EH (cell line): ENCODE results near the gene GTF2H4.

ENCODE experiments used
- DNase-seq: peaks from one replicate; pipeline ENCODE4 v3.0.0-alpha.2; 2015; ENCODE audit warnings: low read depth

The GTF2H4 gene

DNA sequence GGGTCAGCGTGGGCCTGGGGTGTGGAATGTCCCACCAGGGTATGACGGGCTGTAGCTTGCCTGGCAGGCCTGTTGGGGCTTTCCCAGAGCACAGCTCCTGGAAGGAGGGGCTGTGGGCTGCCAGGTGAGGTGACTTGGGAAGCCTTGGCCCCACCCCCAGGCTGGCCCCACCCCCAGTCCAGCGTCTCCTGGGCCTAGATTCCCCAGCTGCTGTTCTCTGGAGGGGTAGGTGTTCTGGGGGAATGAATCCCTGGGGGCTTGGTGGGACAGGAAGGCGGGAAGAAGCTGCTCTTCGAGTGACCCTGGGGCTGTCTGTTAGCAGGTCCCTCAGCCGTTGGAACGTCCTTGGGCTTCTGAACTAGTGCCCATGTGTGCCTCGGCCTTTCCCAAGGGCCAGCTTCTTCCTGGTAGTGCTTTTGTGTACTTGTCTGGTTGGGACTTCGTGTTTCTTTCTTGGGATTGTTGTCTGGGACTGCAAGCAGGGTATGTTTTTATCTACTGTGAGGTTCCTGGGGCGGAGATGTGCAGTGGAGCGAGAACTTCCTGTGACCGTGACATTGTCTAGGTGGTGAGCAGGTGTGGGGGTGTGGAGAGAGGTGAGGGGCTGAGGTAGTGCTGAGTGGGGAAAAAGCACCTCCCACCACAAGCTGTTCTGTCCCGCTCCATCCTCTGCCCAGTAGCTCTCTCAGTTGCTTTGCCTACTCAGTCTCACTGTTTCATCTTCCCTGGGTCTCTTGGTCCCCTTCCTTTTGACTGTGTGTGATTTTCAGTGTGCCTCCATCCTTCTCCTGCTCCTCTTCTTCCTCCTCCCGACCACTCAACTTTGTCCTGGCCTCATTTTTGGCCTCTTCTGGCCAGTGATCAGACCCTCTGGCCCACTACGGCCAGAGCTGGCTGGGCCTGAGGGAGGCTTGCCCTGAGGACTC is 25.0 kb upstream of the GTF2H4 start:
- DNase-seq: no peak

DNA sequence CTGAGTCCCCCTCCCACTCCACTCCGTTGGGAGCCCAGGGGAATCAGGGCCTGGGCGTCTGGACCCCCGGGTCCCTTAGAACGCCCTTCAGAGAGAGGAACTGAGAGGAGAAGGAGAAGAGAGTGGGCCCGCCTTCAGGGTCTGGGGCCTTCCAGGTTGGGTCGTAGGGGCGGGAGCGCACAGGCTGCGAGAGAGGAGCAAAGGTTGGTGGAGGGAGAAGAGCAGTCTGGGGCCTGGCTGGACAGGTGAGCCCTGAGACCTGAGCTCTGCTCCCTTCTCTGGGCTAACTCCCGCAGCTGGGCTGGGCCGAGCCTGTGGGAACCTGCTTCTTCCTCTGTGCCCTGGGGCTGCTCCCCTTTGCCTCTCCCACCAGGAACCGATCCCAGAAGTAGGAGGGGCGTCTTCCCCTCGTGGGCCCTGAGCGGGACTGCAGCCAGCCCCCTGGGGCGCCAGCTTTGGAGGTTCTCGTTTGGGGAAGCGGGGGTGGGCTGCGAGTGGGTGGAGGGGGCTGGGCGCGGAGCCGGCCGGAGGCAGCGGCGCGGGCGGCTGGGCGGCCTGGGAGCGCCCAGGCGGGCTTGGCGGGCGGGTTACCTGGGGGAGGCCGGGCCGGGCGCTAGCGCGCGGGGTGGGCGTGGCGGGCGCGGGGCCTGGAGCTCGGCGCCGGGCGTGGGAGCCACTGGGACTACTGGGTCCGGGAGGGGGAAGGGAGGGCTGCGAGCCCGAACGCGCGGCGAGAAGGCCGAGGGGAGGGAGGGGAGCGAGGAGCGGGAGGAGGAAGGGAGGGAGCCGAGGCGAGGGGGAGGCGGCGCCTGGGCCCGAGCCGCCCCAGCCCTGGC is 24.1 kb upstream of the GTF2H4 start, which contains the start of gene DDR1:
DDR1 (plus strand) TSS at position 835 of the 836 bp plus-strand sequence. CDS start 4,211 bp downstream, outside the sequence.
- peak; percentile 74 for DNase-seq

DNA sequence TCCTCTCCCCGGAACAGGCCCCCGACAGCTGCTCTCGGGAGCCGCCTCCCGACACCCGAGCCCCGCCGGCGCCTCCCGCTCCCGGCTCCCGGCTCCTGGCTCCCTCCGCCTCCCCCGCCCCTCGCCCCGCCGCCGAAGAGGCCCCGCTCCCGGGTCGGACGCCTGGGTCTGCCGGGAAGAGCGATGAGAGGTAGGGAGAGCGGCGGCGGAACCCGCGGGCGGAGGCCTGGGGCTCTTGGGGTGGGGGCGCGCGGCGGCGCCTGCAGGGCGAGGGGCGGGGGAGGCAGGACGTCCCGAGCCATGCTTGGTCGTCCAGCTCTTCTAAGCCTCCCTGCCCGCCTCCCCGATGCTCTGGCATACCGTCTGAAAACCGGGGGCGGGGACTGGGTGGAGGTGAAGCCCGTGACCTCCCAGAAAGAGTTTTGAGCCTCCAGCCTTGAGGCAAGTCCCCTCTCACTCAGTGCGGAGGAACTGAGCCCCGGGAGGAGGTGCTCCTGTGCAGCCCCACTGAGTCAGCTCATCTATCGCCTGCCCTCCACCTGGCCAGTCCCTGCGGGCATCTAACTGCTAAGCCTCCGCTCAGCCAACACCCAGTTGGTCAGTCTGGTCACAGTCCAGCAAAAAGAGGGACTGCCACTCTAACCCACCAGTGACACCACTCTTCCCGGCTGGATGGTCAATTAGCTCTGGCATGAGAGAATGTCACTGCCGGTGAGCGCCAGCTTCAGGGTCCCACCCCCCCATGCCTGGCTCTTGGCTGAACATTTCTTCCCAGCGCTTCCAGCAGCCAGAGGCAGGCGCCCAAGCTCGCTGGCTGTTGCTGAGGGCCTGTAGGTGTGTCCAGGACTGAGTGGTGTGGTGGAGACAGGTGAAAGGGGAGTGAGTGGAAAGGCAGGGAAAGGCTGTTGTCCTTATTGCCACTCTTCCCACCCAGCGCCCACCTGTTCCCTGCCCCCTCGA is 23.2 kb upstream of the GTF2H4 start:
- DNase-seq: peak; percentile 62

DNA sequence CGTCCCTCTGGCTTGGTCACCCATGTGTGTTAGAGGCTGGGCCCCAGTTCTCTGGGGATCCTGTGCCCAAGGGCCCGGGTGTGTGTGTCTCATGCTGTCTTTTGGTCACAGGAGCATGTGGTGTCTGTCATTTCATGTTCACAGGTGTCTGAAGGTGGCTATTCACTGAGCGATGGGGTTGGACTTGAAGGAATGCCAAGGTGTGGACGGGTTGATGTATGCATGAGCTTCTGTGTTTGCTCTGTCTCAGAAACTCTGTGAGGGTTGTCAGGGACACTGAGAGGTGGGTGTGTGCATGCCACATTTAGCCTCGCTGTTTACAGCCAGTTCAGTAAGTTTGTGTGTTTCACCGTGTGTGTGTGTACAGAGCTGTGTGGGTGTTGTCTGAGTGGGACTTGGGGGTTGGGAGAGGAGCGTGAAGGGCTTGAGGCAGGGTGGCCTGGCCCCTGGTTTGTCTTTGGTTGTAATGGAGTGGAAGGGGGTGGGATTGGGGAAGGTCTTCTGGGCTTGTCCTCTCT is 22.5 kb upstream of the GTF2H4 start:
- DNase-seq: peak; percentile 25

GRCh38 chr6:30885999-30886896 is 21.8 kb upstream of the GTF2H4 start:
- DNase-seq: peak; percentile 93

- DNase-seq: no peak
Observed at GRCh38 chr6:30886897-30887255, 21.1 kb upstream of the GTF2H4 start.

DNA sequence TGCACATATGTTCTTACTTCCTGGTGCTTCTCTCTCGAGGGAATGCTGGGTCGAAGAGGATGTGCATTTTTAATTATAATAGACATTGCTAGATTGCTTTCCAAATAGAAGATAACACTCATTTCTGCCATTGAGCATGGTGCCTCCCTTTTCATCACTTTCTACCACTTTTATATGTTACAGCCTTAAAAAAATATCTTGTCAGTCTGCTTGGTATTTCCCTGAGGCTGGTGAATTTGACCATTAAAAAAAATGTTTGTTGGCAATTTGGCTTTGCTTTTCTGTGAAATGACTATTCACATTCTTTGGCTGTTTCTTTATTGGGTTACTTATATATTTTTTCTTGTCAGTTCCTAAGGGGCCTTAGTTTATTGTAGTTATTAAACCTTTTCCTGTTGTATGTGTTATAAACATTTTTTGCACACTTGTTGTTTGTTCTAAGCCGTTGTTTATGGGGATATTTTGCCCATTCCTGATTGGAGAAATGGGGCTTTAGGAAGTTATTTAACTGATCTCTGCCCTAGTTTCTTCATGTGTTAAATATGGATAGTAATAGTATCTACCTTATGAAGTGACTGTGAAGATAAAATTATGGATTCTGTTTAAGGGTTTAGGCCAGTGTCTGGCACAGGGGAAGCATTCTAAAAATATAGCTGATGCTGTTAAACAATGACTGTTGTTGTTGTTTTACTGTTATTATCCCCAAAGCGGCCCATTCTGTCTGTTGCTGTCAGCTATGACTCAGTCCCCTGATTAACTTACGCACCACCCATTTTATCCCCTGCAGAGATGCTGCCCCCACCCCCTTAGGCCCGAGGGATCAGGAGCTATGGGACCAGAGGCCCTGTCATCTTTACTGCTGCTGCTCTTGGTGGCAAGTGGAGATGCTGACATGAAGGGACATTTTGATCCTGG is 19.8 kb upstream of the GTF2H4 start:
- peak; percentile 91 for DNase-seq

- DNase-seq: no peak
Observed at GRCh38 chr6:30888816-30889495, 19.1 kb upstream of the GTF2H4 start.

- DNase-seq: no peak
Observed at GRCh38 chr6:30889496-30889885, 18.5 kb upstream of the GTF2H4 start.

- no peak for DNase-seq
Observed at GRCh38 chr6:30889921-30890645, 17.9 kb upstream of the GTF2H4 start.

DNA sequence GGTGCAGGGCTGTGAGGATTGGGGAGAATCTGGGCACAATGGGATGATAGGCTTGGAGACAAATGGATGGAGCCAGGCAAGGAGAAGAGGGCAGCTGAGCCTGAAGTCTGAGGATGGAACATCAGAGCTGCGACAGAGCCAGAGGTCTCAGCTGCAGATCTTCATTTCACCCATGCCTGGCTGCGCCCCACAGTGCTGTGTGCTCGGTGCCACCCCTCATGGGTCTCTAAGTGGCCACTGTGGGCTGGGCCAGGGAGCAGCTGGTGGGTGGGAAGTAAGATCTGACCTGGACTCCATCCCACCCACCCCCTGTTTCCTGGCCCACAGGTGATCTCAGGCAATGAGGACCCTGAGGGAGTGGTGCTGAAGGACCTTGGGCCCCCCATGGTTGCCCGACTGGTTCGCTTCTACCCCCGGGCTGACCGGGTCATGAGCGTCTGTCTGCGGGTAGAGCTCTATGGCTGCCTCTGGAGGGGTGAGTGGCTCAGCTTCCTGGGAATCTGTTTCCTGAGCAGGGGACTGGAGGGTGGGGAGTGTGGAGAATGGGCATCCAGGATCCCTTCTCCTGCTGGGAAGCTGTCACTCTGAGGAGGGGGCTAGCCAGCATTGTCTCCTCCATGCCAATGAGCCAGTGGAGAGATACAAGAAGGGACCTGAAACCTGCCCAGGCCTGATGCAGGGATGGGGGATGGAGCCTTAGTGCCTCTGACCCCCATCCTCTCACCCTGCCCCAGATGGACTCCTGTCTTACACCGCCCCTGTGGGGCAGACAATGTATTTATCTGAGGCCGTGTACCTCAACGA is 17.2 kb upstream of the GTF2H4 start:
- DNase-seq: no peak

DNA sequence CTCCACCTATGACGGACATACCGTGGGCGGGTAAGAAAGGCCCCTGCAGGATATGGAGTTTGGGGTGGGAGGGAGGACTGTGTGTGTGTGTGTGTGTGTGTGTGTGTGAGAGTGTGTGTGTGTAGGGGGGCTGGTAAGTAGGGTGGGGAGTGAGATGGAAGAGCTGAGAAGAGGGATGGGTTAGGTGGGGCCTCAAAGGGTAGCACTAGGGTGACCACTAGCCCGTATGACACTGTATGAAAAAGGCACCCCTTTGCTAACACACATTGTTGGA is 16.6 kb upstream of the GTF2H4 start:
- no peak for DNase-seq

- no peak for DNase-seq
Observed at GRCh38 chr6:30891816-30892538, 16.0 kb upstream of the GTF2H4 start.

GRCh38 chr6:30893001-30893591 is 14.9 kb upstream of the GTF2H4 start:
- DNase-seq: no peak

GRCh38 chr6:30893666-30894065 is 14.3 kb upstream of the GTF2H4 start:
- DNase-seq: no peak

GRCh38 chr6:30894381-30894780 is 13.6 kb upstream of the GTF2H4 start:
- DNase-seq: no peak
